ENCODE results near the gene METTL5. TPM values are rescaled to one million over a fixed set of nuclear protein-coding genes. Genes with fewer than 3 reads are reported as not detected.

Gene METTL5
- total RNA-seq, 1 donor from 2014 or later, result 49.4 TPM

DNA sequence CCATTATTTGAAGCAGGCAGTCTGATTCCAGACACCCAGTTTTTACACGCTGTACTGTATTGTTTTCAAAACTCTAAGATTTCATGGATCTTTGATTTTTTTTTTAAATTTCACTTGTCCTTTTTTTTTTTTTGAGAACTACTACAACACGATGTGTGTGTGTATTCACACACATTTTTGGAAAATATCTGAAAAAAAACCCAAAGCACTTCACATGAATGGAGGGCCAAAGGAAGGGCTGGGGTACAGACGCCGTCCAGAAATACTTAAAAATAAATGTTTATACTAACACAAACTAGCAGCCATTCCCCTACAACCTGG, 26.3 kb downstream of the METTL5 start:
- Mint-ChIP-seq H3K9me3 (no peaks in the 10 kb centered on the region), H3K27ac (peak overlapping the region; percentile 65), H3K36me3 (peaks cover 9% of the 10 kb centered on the region), H3K4me3 (peak overlapping the region; percentile 91), H3K27me3 (no peaks in the 10 kb centered on the region), H3K4me1 (ENCODE audit: unreplicated experiment) (peaks cover 20% of the 10 kb centered on the region)
- TF ChIP-seq CTCF (conservative IDR thresholded peaks at IDR 0.05), result no peak
- DNase-seq (ENCODE audit: extremely low spot score, unreplicated experiment), result no peak

DNA sequence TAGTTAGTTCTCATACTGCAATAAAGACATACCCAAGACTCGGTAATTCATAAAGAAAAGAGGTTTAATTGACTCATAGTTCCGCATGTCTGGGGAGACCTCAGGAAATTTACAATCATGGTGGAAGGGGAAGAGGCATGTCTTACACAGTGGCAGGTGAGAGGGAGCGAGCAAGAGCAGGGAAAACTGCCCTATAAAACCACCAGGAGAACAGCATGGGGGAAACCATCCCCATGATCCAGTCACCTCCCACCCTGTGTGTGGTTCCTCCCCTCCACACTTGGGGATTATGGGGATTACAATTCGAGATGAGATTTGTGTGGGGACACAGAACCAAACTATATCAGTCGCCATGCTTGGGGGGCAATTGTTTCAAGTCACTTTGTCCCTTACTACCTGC, 27.1 kb downstream of the METTL5 start:
- Mint-ChIP-seq H3K27me3 (no peaks in the 10 kb centered on the region), H3K4me3 (peak overlapping the region; percentile 71), H3K9me3 (no peaks in the 10 kb centered on the region), H3K27ac (no peak overlapping the region), H3K36me3 (peaks cover 7% of the 10 kb centered on the region), H3K4me1 (ENCODE audit: unreplicated experiment) (peaks cover 20% of the 10 kb centered on the region)
- no peak for TF ChIP-seq CTCF (conservative IDR thresholded peaks at IDR 0.05)
- no peak for DNase-seq (ENCODE audit: extremely low spot score, unreplicated experiment)

- H3K27me3 Mint-ChIP-seq, result no peaks in the 10 kb centered on the region
- peak overlapping the region; percentile 63 for H3K4me3 Mint-ChIP-seq
- no peaks in the 10 kb centered on the region for H3K9me3 Mint-ChIP-seq
- H3K4me1 Mint-ChIP-seq (ENCODE audit: unreplicated experiment), result peaks cover 11% of the 10 kb centered on the region
- no peak for TF ChIP-seq CTCF (conservative IDR thresholded peaks at IDR 0.05)
- no peak for DNase-seq (ENCODE audit: extremely low spot score, unreplicated experiment)
- H3K36me3 Mint-ChIP-seq, result peaks cover 4% of the 10 kb centered on the region
- H3K27ac Mint-ChIP-seq, result peak overlapping the region; percentile 4
Observed at GRCh38 chr2:169796441-169796840, 28.3 kb downstream of the METTL5 start.

- H3K36me3 Mint-ChIP-seq, result no peaks in the 10 kb centered on the region
- no peak for DNase-seq (ENCODE audit: extremely low spot score, unreplicated experiment)
- TF ChIP-seq CTCF (conservative IDR thresholded peaks at IDR 0.05), result no peak
- no peak overlapping the region for H3K27ac Mint-ChIP-seq
- no peaks in the 10 kb centered on the region for H3K9me3 Mint-ChIP-seq
- H3K4me1 Mint-ChIP-seq (ENCODE audit: unreplicated experiment), result peaks cover 4% of the 10 kb centered on the region
- no peaks in the 10 kb centered on the region for H3K27me3 Mint-ChIP-seq
- H3K4me3 Mint-ChIP-seq, result no peak overlapping the region
Observed at GRCh38 chr2:169795181-169795580, 29.5 kb downstream of the METTL5 start.

DNA sequence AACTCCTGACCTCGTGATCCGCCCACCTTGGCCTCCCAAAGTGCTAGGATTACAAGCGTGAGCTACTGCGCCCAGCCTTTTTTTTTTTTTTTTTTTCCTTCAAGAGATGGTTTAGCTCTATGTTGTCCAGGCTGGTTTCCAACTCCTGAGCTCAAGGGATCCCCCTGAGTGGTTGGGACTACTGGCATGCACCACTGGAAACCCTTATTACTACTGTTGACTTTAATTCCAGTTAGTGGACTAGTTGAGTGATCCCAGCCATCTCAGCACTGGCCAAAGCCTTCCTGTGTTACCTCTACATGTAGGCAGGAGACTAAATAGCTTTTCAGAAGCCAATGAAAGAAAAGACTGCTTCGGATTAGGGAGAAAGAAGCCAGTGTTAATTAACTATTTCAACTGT, 34.1 kb downstream of the METTL5 start:
- Mint-ChIP-seq H3K4me3 (no peak overlapping the region), H3K27ac (no peak overlapping the region), H3K9me3 (no peaks in the 10 kb centered on the region), H3K4me1 (ENCODE audit: unreplicated experiment) (peaks cover 6% of the 10 kb centered on the region), H3K36me3 (no peaks in the 10 kb centered on the region), H3K27me3 (peaks cover 5% of the 10 kb centered on the region)
- DNase-seq (ENCODE audit: extremely low spot score, unreplicated experiment), result no peak
- no peak for TF ChIP-seq CTCF (conservative IDR thresholded peaks at IDR 0.05)

DNA sequence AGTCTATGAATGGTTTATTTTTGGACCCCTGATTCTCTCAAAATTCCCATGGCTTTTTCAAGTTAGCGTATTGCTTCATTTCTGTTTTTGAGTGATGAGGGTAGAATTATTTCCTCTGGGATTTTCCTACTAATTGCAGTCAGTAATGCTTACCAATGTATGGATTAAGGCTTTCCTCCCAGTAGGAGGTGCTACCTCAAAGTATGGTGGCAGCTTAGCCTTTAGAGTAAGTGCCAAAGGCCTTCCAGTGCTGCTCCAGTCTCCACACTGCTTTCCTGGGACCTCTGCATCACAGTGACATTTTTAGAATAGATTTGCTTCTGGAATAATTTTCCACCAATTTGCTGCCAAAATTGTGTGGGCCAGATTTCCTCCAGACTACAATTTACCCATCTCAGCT, 42.2 kb downstream of the METTL5 start:
- Mint-ChIP-seq H3K9me3 (no peaks in the 10 kb centered on the region), H3K4me3 (no peak overlapping the region), H3K36me3 (no peaks in the 10 kb centered on the region), H3K27me3 (no peaks in the 10 kb centered on the region), H3K27ac (no peak overlapping the region), H3K4me1 (ENCODE audit: unreplicated experiment) (no peaks in the 10 kb centered on the region)
- no peak for DNase-seq (ENCODE audit: extremely low spot score, unreplicated experiment)
- TF ChIP-seq CTCF (conservative IDR thresholded peaks at IDR 0.05), result no peak

All from type B pancreatic cell (in vitro differentiated cells).